Stimulated activated naive CD8-positive, alpha-beta T cell treated with anti-CD3 and anti-CD28 coated beads, Interleukin-15, amount 100 ng/mL, for 72 hours (primary cell): ENCODE measurements around the gene BUB3.

ENCODE experiments used
- ATAC-seq: fragments of 150-1000 bp; cut with Tn5 transposase; 2 replicates; pipeline ENCODE4 v1.10.0; 2021; ENCODE audit warnings: mild to moderate bottlenecking, moderate library complexity
- DNase-seq, 2 donors: peaks; one replicate each; pipeline ENCODE4 v3.0.0; 2021 to 2022
- H3K27ac Mint-ChIP-seq, 2 donors: one replicate each; pipeline ENCODE4 v1.8.0; 2022; ENCODE audit warnings: mild to moderate bottlenecking in 2 of 2, mixed read lengths in 2 of 2, moderate library complexity in 2 of 2
- H3K27me3 Mint-ChIP-seq: one replicate; pipeline ENCODE4 v1.8.0; 2022; ENCODE audit warnings: mixed read lengths
- H3K4me1 Mint-ChIP-seq: one replicate; pipeline ENCODE4 v1.8.0; 2022; ENCODE audit warnings: mild to moderate bottlenecking, mixed read lengths
- H3K4me3 Mint-ChIP-seq, 2 donors: one replicate each; pipeline ENCODE4 v1.8.0; 2022; ENCODE audit warnings: mild to moderate bottlenecking in 2 of 2, mixed read lengths in 2 of 2, moderate library complexity in 1 of 2
- H3K9me3 Mint-ChIP-seq, 2 donors: one replicate each; pipeline ENCODE4 v1.8.0; 2022; ENCODE audit warnings: mixed read lengths in 2 of 2

BUB3 gene

GRCh38 chr10:123146894-123147634 is 7.1 kb upstream of the BUB3 start:
- Mint-ChIP-seq H3K27ac (no peak overlapping the region), H3K4me3 (peak overlapping the region; percentile 64 to 70), H3K9me3 (no peaks in the 10 kb centered on the region), H3K4me1 (peaks cover 79% of the 10 kb centered on the region), H3K27me3 (peaks cover 88% of the 10 kb centered on the region)
- ATAC-seq = no peak
- DNase-seq = no peak

GRCh38 chr10:123147635-123148413 is 6.4 kb upstream of the BUB3 start, which contains the start of gene HMX2:
HMX2 (plus strand) TSS chr10:123148136; CDS start chr10:123148379, 243 bp downstream.
- peak; percentile 61 for ATAC-seq
- no peaks in the 10 kb centered on the region for H3K9me3 Mint-ChIP-seq
- H3K27ac Mint-ChIP-seq = no peak within 1 kb of the TSS
- H3K4me1 Mint-ChIP-seq = peaks cover 77% of the 10 kb centered on the region
- H3K4me3 Mint-ChIP-seq = peak within 1 kb of the TSS; percentile 70 to 73
- DNase-seq = peak; percentile 67
- peaks cover 86% of the 10 kb centered on the region for H3K27me3 Mint-ChIP-seq

GRCh38 chr10:123148414-123149161 is 5.6 kb upstream of the BUB3 start:
- Mint-ChIP-seq H3K9me3 (no peaks in the 10 kb centered on the region), H3K4me1 (peaks cover 77% of the 10 kb centered on the region), H3K27ac (no peak overlapping the region), H3K27me3 (peaks cover 80% of the 10 kb centered on the region), H3K4me3 (peak overlapping the region; percentile 70 to 73)
- DNase-seq = peak in 1 of 2 donors; percentile 29
- ATAC-seq = peak; percentile 10

GRCh38 chr10:123149162-123149567 is 5.0 kb upstream of the BUB3 start:
- ATAC-seq = no peak
- peaks cover 74% of the 10 kb centered on the region for H3K27me3 Mint-ChIP-seq
- no peaks in the 10 kb centered on the region for H3K9me3 Mint-ChIP-seq
- DNase-seq = no peak
- H3K27ac Mint-ChIP-seq = no peak overlapping the region
- H3K4me1 Mint-ChIP-seq = peaks cover 74% of the 10 kb centered on the region
- H3K4me3 Mint-ChIP-seq = peak overlapping the region; percentile 70 to 73

GRCh38 chr10:123149568-123150270 is 4.5 kb upstream of the BUB3 start:
- ATAC-seq = no peak
- peaks cover 69% of the 10 kb centered on the region for H3K27me3 Mint-ChIP-seq
- H3K27ac Mint-ChIP-seq = no peak overlapping the region
- peak overlapping the region; percentile 73 to 89 for H3K4me3 Mint-ChIP-seq
- no peaks in the 10 kb centered on the region for H3K9me3 Mint-ChIP-seq
- DNase-seq = peak; percentile 60 to 61
- peaks cover 68% of the 10 kb centered on the region for H3K4me1 Mint-ChIP-seq

GRCh38 chr10:123150271-123150985 is 3.8 kb upstream of the BUB3 start:
- Mint-ChIP-seq H3K27me3 (peaks cover 62% of the 10 kb centered on the region), H3K4me1 (peaks cover 64% of the 10 kb centered on the region), H3K9me3 (no peaks in the 10 kb centered on the region), H3K4me3 (peak overlapping the region; percentile 73 to 89), H3K27ac (no peak overlapping the region)
- ATAC-seq = no peak
- DNase-seq = no peak

GRCh38 chr10:123150986-123151736 is 3.0 kb upstream of the BUB3 start:
- Mint-ChIP-seq H3K9me3 (no peaks in the 10 kb centered on the region), H3K4me3 (peak overlapping the region; percentile 73 to 89), H3K27me3 (peaks cover 54% of the 10 kb centered on the region), H3K4me1 (peaks cover 63% of the 10 kb centered on the region), H3K27ac (peak overlapping the region in 1 of 2 donors; percentile 48)
- ATAC-seq (no peak), DNase-seq (peak; percentile 50 to 54)

GRCh38 chr10:123151737-123152135 is 2.5 kb upstream of the BUB3 start:
- Mint-ChIP-seq H3K27me3 (peaks cover 49% of the 10 kb centered on the region), H3K4me1 (peaks cover 64% of the 10 kb centered on the region), H3K4me3 (peak overlapping the region; percentile 73 to 89)

GRCh38 chr10:123153486-123154091 is 613 bp upstream of the BUB3 start:
- H3K4me1 Mint-ChIP-seq = peaks cover 75% of the 10 kb centered on the region
- H3K4me3 Mint-ChIP-seq = peak overlapping the region; percentile 47 to 93
- ATAC-seq (no peak), DNase-seq (no peak)
- peaks cover 38% of the 10 kb centered on the region for H3K27me3 Mint-ChIP-seq
- H3K27ac Mint-ChIP-seq = no peak overlapping the region
- H3K9me3 Mint-ChIP-seq = no peaks in the 10 kb centered on the region

More at GRCh38 chr10:123151737-123152135, 2.5 kb upstream of the BUB3 start:
- Mint-ChIP-seq H3K9me3 (no peaks in the 10 kb centered on the region), H3K27ac (no peak overlapping the region)
- ATAC-seq (no peak), DNase-seq (no peak)

- H3K4me3 Mint-ChIP-seq = peak overlapping the region; percentile 93 to 100
- ATAC-seq (peak; percentile 53), DNase-seq (peak; percentile 50 to 63)
- H3K27ac Mint-ChIP-seq = peak overlapping the region; percentile 100
- peaks cover 77% of the 10 kb centered on the region for H3K4me1 Mint-ChIP-seq
- H3K27me3 Mint-ChIP-seq = peaks cover 25% of the 10 kb centered on the region
- H3K9me3 Mint-ChIP-seq = no peaks in the 10 kb centered on the region
These were observed 706 bp downstream of the BUB3 start for GRCh38 chr10:123154711-123155505.

- peaks cover 13% of the 10 kb centered on the region for H3K27me3 Mint-ChIP-seq
- H3K4me3 Mint-ChIP-seq = peak overlapping the region; percentile 66 to 83
- DNase-seq (no peak), ATAC-seq (no peak)
- peak overlapping the region; percentile 28 to 60 for H3K27ac Mint-ChIP-seq
- peaks cover 80% of the 10 kb centered on the region for H3K4me1 Mint-ChIP-seq
- no peaks in the 10 kb centered on the region for H3K9me3 Mint-ChIP-seq
These were observed 1.9 kb downstream of the BUB3 start for GRCh38 chr10:123156078-123156477.

- ATAC-seq = no peak
- H3K9me3 Mint-ChIP-seq = no peaks in the 10 kb centered on the region
- H3K27me3 Mint-ChIP-seq = peaks cover 8% of the 10 kb centered on the region
- H3K27ac Mint-ChIP-seq = peak overlapping the region; percentile 1 to 17
- H3K4me1 Mint-ChIP-seq = peaks cover 82% of the 10 kb centered on the region
- DNase-seq = no peak
- H3K4me3 Mint-ChIP-seq = peak overlapping the region; percentile 31 to 83
These were observed 3.0 kb downstream of the BUB3 start for GRCh38 chr10:123157210-123157609.

GRCh38 chr10:123158682-123159081 is 4.5 kb downstream of the BUB3 start:
- H3K4me1 Mint-ChIP-seq = peaks cover 67% of the 10 kb centered on the region
- H3K4me3 Mint-ChIP-seq = peak overlapping the region; percentile 29 to 83
- no peaks in the 10 kb centered on the region for H3K9me3 Mint-ChIP-seq

More at GRCh38 chr10:123158682-123159081, 4.5 kb downstream of the BUB3 start:
- DNase-seq = no peak
- ATAC-seq = no peak
- Mint-ChIP-seq H3K27ac (peak overlapping the region in 1 of 2 donors; percentile 49), H3K27me3 (no peaks in the 10 kb centered on the region)
